ENCODE measurements around the gene RBP3. TPM values are rescaled to one million over a fixed set of nuclear protein-coding genes. Genes with fewer than 3 reads are reported as not detected.

RBP3 gene
- total RNA-seq, 2 experiments from 2014 or later = not detected

DNA sequence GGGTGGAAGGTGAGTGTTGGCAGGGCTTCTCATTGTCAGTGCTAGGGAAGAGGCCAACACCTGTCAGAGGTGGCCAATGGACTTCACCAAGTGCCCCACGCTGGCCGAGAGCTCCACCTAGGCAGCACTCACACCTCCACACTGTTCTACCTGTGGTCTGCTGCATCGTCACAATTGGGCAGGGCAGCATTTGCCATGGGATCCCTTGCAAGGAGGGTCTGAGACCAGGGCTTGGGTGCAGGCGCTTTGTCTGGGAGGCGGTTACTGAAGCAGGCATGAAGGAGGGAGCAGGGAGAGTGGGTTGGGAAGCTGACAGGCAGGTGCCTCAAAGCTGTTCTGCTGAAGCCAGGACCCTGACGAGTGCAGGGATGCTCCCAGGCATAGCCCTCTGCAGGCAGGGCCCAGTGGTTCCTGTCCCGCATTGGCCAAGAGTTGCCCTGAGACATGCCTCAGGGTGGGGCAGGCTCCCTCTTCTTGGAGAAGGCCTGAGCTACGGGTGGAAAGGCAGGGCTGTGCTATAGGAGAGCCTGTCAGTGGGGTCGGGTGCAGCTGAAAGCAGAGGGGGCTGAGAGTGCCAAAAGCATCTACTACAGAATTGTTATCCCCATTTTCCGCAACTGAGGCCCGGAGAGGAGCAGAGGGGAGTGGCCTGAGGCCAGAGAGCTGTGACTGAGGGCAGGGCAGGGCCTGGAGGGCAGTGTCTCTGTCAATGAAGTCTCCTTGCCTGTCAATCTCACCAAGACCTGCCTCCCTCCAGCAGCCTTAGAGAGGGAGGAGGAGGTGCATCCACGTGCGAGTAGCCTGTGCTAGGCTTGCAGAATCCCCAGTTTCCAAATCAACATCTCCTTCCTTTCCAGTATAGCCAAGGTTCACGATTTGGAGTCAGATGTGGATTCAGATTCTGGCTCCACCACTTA, 4.0 kb downstream of the RBP3 start:
- POLR2A ChIA-PET = no interaction called here
- CTCF ChIA-PET = no interaction called here

DNA sequence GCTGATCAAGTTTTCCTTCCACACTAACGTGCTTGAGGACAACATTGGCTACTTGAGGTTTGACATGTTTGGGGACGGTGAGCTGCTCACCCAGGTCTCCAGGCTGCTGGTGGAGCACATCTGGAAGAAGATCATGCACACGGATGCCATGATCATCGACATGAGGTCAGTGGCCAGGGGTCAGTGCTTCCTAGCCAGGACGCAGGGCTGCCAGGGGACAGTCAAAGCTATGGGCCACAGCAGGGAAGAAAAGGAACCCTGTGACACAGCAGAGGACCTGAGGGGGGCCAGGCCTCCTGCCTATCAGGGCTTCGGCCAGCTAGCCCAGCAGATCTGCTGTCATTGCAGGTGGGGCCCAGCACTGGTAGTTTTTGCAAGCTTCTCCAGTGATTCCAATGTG, 5.2 kb downstream of the RBP3 start:
- CTCF ChIA-PET = no interaction called here

DNA sequence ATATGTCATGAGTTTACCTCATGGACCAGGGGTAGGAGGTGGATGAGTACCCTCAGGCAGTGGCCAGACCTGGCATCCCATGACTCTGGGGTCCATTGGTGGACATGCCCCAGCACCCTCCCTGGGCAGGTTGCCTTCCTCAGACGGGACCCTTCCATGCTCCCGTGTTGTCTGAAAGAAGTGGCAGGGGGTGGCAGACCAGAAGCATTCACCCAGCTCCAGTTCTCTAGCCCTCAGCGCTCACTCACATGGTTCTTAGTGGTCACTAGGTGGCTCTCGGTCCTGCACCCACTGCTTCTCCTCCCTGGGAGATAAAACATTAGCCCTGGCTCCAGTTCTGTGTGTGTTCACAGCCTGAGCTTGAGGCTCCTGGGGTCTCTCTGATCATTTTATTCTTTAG, 6.0 kb downstream of the RBP3 start:
- POLR2A ChIA-PET = no interaction called here
- CTCF ChIA-PET = no interaction called here

More for the DNA sequence above, 5.2 kb downstream of the RBP3 start:
- POLR2A ChIA-PET = no interaction called here

DNA sequence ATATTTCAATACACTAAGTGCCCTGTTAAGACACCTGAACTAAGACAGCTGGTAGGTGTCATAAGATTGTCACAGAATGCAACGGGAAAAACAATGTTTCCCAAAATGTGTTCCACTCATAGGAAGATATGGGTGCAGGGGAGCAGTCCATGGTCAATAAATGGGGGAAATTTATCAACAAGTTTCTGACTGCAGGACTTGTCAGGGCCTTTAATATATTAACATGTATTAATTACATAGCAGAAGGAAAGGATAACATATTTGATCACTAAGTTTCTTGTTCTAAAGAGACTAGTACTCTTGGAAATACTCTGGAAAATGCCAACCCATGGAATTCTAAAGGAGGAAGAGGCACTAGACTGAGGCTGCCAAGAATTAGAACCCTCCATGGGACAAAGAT, 6.7 kb downstream of the RBP3 start:
- ChIA-PET CTCF (no interaction called here), POLR2A (no interaction called here)

DNA sequence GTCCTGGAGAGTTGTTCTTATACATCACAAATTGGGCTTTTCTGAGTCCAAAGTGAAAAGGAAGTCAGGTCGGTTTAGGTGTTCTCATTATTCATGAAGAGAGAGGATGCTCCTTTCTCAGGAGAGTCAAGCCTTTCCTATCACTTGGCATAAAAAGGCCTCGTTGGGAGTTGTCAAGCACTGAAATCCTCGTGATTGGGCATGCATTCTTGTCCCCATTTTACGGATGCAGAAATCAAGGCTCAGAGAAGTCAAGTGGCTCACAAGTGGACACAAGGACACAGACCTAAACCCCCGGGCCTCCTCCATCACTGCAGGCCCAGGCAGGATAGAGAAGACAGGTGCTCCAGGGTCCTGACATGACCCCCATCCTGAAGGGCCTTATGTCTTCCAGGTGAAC, 8.5 kb downstream of the RBP3 start:
- CTCF ChIA-PET = no interaction called here
- POLR2A ChIA-PET = no interaction called here

DNA sequence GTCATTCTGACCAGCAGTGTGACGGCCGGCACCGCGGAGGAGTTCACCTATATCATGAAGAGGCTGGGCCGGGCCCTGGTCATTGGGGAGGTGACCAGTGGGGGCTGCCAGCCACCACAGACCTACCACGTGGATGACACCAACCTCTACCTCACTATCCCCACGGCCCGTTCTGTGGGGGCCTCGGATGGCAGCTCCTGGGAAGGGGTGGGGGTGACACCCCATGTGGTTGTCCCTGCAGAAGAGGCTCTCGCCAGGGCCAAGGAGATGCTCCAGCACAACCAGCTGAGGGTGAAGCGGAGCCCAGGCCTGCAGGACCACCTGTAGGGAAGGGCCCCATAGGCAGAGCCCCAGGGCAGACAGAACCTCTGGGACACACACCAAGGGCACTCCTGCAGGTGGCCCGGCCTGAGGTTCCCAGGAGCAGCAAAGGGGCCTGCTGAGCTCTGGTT, 9.0 kb downstream of the RBP3 start:
- CTCF ChIA-PET = no interaction called here
- POLR2A ChIA-PET = no interaction called here

DNA sequence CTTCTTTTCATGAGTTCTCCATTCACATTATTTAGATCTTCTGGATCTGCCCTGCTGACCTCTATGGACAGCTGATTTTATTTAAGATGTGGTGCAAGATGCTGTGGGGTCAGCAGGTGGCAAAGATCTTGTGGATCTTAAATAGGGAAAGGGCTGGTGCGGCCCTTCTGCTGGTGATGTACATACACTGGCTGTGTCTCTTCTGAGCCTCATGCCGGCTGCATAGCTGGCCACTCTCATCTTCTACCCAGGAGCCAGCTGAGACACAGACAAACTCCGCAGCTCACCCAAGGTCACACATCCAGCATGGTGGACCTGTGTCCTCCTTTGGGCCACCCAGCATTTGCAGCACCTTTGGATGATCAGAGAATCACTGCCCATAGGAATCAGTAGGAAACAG, 9.7 kb downstream of the RBP3 start:
- POLR2A ChIA-PET = no interaction called here

DNA sequence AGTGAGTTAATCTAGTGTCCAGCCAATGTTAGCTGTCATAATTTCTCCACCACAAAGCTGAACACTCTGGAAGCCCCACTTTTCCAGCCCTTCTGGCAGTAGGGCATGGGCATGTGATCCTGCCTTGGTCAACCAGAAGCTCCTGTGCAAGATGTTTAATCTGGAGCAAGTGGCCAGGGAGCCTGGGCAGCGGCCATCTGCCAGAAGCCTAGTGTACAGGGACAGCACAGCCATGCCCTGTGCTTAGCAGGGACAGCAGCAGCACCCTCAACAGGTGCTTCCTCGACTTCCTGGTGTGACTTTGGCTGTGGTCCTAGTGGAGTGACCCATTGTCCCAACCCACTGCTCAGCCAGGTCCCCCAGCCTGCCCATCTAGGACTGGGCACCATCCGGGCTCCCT, 10.3 kb downstream of the RBP3 start:
- ChIA-PET POLR2A (no interaction called here), CTCF (no interaction called here)

More for the DNA sequence above, 9.7 kb downstream of the RBP3 start:
- CTCF ChIA-PET = no interaction called here

DNA sequence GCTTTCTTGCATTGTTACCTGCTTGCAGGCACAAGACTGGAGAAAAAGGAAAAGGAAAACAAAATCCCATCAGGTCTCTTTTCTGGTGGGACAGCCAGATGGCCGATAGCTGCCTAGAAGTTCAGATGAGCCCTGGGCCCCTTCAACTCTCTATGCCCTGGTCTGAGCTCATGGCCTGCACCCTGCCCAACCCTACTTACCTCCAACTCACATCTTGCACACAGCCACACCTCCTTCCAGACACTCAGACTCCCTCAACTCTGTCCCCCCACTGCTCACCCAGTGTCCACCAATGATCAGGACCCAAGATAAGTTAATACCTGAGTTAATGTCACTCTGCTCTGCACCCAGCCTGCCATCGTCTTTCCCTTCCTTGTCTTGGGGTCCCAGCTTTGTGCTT, 10.9 kb downstream of the RBP3 start:
- CTCF ChIA-PET = no interaction called here
- POLR2A ChIA-PET = no interaction called here

DNA sequence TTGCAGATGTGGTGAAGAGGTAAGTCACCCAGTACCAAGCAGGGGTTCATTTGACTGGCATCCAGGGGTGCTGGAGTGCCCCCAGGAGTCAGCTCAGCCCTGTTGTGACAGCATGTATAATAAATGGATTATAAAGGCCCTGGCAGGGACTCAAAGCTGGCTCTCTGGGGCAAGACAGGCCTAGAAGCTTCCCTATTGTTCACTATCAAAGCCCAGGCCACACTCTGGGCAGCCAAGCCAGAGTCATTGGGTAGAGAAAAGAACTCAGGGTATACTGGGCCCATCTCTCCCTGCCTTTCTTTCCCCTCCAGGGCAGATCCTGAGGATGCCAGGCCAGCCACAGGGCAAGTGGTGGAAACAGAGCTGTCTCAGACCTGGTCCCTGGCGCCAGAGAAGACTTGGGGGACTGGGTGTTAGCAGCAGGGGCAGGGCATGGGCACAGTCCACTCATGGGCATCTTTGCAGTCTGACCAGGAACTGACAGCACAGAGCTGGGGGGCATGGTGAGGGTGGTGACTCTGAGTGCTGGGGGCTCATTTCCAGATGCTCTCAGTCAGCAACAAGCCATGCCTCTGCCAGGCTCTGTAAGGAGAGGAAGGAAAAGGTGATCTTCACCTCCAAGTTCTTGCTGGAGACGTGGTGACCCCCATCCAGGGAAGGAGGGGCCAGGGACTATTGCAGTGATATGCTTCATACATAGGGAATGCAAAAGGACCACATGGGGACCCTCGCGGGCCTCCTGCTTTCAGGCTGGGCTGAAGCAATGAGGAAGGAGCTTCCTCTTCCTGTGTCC, 11.7 kb downstream of the RBP3 start:
- ChIA-PET CTCF (no interaction called here), POLR2A (no interaction called here)

DNA sequence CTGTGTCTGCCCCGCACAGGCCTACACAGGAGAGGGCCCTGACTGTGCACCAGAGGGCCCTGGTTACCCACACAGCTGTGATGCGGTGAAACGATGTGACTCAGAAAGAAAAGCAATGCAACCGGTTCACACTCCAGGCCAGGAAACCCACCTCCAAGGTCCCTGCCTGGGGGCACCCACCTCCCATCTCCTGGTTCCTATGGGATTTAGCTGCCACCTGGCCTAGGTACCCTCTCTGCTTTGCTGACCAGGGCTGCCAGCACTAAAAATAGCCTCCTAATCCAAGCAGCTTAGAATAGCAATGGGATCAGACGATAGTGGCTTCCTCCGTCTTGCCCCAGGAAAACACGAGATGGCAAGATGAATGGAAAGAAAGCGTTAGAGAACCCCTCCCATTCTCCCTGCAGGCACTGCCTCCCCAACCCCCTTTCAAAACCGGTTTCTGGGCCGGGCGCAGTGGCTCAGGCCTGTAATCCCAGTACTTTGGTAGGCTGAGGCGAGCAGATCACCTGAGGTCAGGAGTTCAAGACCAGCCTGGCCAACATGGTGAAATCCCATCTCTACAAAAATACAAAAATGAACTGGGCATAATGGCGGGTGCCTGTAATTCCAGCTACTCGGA, 12.4 kb downstream of the RBP3 start:
- CTCF ChIA-PET = no interaction called here
- POLR2A ChIA-PET = no interaction called here

DNA sequence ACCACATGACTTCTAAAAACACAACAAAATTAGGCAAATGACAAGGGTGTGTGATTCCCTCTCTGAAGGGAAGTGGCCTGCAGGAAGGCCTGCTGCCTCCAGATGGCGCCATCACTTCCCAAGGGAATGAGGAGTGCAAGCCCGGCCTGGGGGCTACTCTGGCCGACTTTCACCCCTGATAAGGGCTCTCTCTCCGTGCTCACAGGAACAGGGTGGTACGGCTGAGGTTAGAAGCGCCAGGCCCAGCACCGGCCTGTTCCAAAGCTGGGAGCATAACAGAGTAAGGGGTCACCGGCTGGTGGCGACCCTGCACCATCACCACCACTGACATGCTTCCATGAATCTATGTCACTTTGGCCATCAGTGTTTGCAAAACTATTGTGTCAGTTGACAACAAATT, 13.1 kb downstream of the RBP3 start:
- CTCF ChIA-PET = no interaction called here
- POLR2A ChIA-PET = no interaction called here

DNA sequence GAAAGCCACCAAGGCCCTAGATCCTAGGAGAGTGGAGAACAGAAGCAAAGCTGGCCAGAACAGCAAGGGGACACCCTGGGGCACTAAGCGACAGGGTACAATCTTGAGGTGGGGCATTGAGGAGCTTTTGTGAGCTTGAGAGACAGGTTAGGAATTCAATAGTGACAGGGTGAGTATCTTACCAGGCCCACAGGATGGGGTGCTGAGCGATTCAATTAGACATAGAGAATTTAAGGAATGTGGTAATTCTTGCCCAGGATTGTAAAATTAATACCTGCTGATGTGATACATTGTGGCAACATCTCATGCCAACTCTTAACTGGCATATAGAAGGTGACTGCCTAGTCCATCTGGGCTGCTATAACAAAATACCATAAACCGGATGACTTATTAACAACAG, 14.0 kb downstream of the RBP3 start:
- ChIA-PET CTCF (no interaction called here), POLR2A (no interaction called here)

DNA sequence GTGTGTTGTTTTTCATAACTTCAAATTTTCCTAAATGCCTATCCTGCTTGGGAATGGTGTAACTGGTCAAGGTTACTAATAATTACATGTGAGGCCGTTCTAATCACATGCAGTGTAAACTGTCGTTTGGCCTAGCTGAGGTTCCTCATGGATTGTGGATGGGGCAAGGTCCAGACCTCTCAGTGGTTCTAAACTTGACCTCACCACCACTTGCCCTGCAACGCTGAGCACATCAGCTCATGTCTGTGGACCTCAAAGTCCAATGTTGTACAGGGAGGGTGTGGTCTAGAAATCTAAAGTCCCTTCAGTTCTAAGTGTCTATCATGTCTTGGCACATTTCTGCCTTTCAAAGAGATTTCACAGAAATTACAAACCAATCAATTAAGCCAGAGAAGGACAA, 15.6 kb downstream of the RBP3 start:
- ChIA-PET CTCF (no interaction called here), POLR2A (no interaction called here)

DNA sequence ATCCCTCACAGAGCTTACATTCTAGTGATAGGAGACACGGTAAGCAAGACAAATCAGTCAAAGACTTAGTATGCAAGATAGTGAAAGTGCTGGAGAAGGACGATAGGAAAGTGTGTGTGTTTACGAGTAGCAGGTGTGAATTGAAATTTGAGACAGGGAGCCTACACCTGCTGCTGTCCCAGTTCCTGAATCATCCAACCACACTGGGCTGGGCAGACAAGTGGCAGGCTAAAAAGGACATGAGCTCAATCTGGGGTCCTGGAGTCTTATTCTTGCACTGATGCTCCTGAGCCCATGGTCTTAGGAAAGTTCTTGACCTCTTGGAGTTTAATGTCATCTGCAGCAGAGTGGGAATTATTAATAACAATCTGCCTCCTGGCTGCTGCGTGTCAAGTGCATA, 16.2 kb downstream of the RBP3 start:
- CTCF ChIA-PET = interaction anchor here (0.6 kb wide), 1 partner anchor 284 kb away, joined by 3 read pairs; no protein-coding TSS in a partner anchor

DNA sequence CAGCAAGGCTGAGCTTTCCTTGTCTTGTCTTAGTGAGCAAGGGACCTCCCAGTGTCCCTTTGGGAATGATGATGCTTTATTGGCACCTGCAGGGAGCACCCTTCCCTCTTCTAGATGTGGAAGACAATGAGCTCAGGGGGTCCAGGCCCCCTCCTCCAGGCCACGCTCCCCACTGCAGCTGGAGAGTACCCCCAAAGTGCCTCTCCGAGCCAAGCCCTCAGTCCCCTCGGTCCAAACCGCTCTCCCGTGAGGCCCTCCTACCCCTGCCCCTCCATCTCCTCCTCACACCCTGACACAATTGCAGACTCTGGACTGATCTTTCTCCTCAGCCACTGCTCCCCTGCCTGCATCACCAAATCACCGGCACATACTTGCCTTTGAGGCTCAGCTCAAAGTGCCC, 16.7 kb downstream of the RBP3 start:
- ChIA-PET CTCF (interaction anchor here (0.6 kb wide), 1 partner anchor 285 kb away, joined by 3 read pairs; no protein-coding TSS in a partner anchor), POLR2A (no interaction called here)

More for the DNA sequence above, 16.2 kb downstream of the RBP3 start:
- POLR2A ChIA-PET = no interaction called here

DNA sequence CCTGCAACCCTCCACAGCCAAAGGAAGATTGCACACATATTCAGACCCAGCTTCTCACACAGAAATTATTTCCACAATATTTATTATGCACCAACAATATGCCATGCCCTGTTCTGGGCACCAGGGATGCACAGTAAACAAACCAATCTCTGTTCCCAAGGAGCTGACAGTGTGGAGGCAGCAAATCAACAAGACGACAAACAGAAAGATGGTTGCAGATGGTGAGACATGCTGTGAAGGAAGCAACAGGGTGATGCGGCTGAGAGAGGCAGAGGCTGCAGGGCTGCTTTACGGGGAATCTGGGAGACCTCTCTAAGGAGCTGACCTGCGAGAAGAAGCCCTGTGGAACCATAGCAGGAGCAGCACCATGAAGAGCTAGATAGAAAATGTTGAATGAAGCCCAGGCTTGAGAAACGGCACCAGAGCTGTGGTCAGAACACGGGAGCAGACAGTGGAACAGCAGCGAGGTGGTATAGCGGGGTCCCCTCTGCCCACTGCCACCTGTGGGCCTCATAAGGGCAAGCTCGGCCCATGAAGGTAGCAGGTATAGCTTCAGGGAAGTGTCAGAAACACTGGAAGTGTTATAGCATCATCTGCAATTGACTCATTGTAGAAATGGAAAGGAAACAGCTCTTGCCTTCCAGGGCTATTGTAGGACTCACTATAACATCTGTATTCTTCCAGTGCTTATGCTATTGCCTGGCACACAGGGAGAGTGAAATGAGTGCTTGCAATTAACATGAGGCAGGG, 17.4 kb downstream of the RBP3 start:
- POLR2A ChIA-PET = no interaction called here
- CTCF ChIA-PET = no interaction called here

DNA sequence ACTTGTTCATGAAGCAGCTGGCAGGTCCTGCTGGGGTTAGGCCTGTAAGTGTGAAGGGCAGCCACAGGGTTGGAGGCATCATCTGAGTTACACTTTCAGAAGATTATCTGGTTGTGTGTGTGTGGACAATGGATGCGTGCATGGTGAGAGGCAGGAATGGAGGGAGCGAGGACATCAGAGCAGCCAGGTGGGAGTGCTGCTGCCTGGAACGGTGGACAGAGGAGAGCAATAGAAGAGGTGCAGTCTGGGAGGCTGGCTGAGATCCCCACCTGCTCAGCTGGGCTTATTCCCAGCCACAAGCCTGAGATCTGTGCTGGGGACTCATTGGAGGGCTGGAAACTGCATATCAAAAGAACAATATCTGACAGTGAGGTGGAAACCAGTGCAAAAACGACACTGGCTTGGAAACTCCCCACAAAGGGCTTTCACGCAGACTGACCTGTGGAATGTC, 18.0 kb downstream of the RBP3 start:
- CTCF ChIA-PET = no interaction called here

DNA sequence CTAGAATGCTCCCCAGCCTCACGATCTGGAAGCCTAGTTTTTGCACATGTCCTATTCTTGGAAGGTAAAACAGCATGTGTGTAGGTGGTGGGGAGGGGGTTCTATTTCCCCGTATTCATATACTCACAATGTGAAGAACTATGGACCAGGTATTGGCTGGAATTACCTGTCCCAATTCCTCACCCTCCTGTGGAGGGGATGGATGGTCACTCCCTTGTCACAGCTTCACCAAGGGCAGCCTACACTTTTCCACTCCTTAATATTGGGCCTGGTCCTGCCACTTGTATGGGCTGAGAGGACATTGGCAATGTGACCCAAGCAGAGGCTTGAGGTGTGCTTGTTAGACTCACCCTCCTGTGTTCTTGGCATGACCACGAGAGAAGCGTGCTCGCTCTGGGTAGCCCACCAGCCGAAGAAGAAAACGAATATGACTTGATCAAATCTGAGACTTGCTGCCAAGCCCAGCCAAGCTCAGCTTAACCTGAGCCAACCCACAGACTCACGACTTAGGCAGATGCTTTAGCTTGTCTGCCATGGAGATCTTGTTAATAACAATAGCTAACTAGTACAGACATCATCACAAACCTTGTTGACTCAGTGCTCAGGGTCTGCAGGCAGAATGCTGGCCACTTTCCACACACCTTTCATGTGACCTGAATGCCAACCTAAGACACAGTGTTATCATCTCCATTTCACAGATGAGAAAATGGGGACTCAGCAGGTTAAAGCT, 18.7 kb downstream of the RBP3 start:
- CTCF ChIA-PET = no interaction called here
- POLR2A ChIA-PET = no interaction called here

More for the DNA sequence above, 18.0 kb downstream of the RBP3 start:
- POLR2A ChIA-PET = no interaction called here
